ENCODE results near the gene NCKIPSD.

GRCh38 chr3:48633256-48633655, 52.5 kb downstream of the NCKIPSD start:
- TF ChIP-seq, protein P1, sequence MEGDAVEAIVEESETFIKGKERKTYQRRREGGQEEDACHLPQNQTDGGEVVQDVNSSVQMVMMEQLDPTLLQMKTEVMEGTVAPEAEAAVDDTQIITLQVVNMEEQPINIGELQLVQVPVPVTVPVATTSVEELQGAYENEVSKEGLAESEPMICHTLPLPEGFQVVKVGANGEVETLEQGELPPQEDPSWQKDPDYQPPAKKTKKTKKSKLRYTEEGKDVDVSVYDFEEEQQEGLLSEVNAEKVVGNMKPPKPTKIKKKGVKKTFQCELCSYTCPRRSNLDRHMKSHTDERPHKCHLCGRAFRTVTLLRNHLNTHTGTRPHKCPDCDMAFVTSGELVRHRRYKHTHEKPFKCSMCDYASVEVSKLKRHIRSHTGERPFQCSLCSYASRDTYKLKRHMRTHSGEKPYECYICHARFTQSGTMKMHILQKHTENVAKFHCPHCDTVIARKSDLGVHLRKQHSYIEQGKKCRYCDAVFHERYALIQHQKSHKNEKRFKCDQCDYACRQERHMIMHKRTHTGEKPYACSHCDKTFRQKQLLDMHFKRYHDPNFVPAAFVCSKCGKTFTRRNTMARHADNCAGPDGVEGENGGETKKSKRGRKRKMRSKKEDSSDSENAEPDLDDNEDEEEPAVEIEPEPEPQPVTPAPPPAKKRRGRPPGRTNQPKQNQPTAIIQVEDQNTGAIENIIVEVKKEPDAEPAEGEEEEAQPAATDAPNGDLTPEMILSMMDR (IDR thresholded peaks at IDR 0.05) = no peak
- no peak for TF ChIP-seq POLR2A (IDR thresholded peaks at IDR 0.05)

All from thyroid gland (tissue), 4 donors.